GM12878 (cell line): Measurements from ENCODE around the gene KIF21A. TPM values are rescaled to one million over a fixed set of nuclear protein-coding genes. Genes with fewer than 3 reads are reported as not detected.

Source experiments
- ATAC-seq: fragments of 200-7000 bp; cut with Tn5 transposase; 3 replicates; pipeline ENCODE4 v1.9.1; 2020; ENCODE audit warnings: mild to moderate bottlenecking, moderate library complexity
- BruUV-seq: library from RNA; stranded (reverse); fragments of 400-500 nt; replicated peaks from 2 replicates; lab custom pipeline; 2021; lab: Mats Ljungman, UMichigan
- CTCF ChIA-PET: fragments of 300-600 bp; sonication (Branson Sonifier 250); formaldehyde crosslinking; extraction: SDS; loops from one replicate; lab custom pipeline; 2021; ENCODE audit warnings: inconsistent platforms; lab: Yijun Ruan, JAX
- POLR2A ChIA-PET: fragments of 350-600 bp; formaldehyde crosslinking; extraction: SDS; loops from one replicate; lab custom pipeline; 2021; ENCODE audit warnings: inconsistent platforms; lab: Charles Lee
- RAD21 ChIA-PET: fragments of 300-600 bp; sonication (Branson Sonifier 250); formaldehyde crosslinking; loops from one replicate; lab custom pipeline; 2023; ENCODE audit warnings: antibody characterized with exemption; ENCODE audit not compliant: unreplicated experiment; lab: Charles Lee
- SMC1A ChIA-PET: fragments of 300-600 bp; sonication (Branson Sonifier 250); formaldehyde crosslinking; loops from one replicate; lab custom pipeline; 2023; ENCODE audit not compliant: unreplicated experiment, uncharacterized antibody; lab: Charles Lee
- DNase-seq: peaks from one replicate; pipeline ENCODE4 v3.0.0-alpha.2; 2011; ENCODE audit warnings: low read depth, low spot score
- FAIRE-seq: peaks from 3 replicates; lab custom pipeline; 2011; peaks lifted over from hg19 to GRCh38; lab: Jason Lieb, UNC
- H2AFZ ChIP-seq: 2 replicates; pipeline ENCODE4 v1.6.0; 2011; ENCODE audit warnings: low read depth, low read length, control low read depth; ENCODE audit not compliant: control insufficient read depth
- H3K27ac ChIP-seq: 2 replicates; pipeline ENCODE4 v1.5.1; 2011; ENCODE audit warnings: control low read depth; ENCODE audit not compliant: control insufficient read depth, insufficient read depth
- H3K27me3 ChIP-seq, 2 experiments: replicated peaks in 1 of 2; 2 replicates each; pipeline versions ENCODE4 v1.6.0 to v1.6.1; 2011; ENCODE audit warnings: low read length in 1 of 2; ENCODE audit not compliant: control insufficient read depth in 2 of 2, insufficient read depth in 2 of 2
- H3K36me3 ChIP-seq, 2 experiments: 2 replicates each; pipeline ENCODE4 v1.5.1; 2011; ENCODE audit warnings: low read length in 1 of 2; ENCODE audit not compliant: control insufficient read depth in 2 of 2, insufficient read depth in 2 of 2
- H3K4me1 ChIP-seq: 2 replicates; pipeline ENCODE4 v1.6.1; 2011; ENCODE audit warnings: mild to moderate bottlenecking, low read length, moderate library complexity, mixed read lengths; ENCODE audit not compliant: control insufficient read depth, insufficient read depth
- H3K4me2 ChIP-seq: 2 replicates; pipeline ENCODE4 v1.6.0; 2011; ENCODE audit warnings: control low read depth; ENCODE audit not compliant: control insufficient read depth, insufficient read depth
- H3K4me3 ChIP-seq: fragments of 200-600 bp; sonication (generic); 2 replicates; pipeline ENCODE4 v1.5.1; 2016
- H3K79me2 ChIP-seq: 2 replicates; pipeline ENCODE4 v1.6.0; 2011; ENCODE audit warnings: low read length; ENCODE audit not compliant: control insufficient read depth, insufficient read depth
- H3K9ac ChIP-seq: 2 replicates; pipeline ENCODE4 v1.8.0; 2011; ENCODE audit warnings: low read length, control low read depth, mixed read lengths; ENCODE audit not compliant: control insufficient read depth, insufficient read depth
- H3K9me3 ChIP-seq: replicated peaks from 3 replicates; pipeline ENCODE4 v1.5.1; 2011; ENCODE audit warnings: mild to moderate bottlenecking, low read length; ENCODE audit not compliant: control insufficient read depth, insufficient read depth
- H4K20me1 ChIP-seq: 2 replicates; pipeline ENCODE4 v1.6.0; 2011; ENCODE audit not compliant: control insufficient read depth, insufficient read depth
- CBX3 ChIP-seq: fragments of 200-600 bp; sonication (generic); IDR thresholded peaks from 2 replicates; pipeline ENCODE4 v1.6.1; 2016; ENCODE audit warnings: low read depth, borderline replicate concordance
- E2F4 ChIP-seq: IDR thresholded peaks from 2 replicates; pipeline ENCODE4 v1.6.1; 2012; ENCODE audit warnings: low read depth, low read length, improper control_type of control experiment
- EGR1 ChIP-seq, 2 experiments: IDR thresholded peaks; 1 replicate in 1 of 2; 2 replicates in 1 of 2; pipeline ENCODE4 v1.6.1; 2011 to 2012; ENCODE audit warnings: low read depth in 2 of 2, low read length in 2 of 2, borderline replicate concordance in 1 of 2, mild to moderate bottlenecking in 1 of 2, moderate library complexity in 1 of 2
- IRF4 ChIP-seq: IDR thresholded peaks from 2 replicates; pipeline ENCODE4 v1.6.1; 2011; ENCODE audit warnings: low read depth, low read length
- MTA2 ChIP-seq: fragments of 450-650 bp; IDR thresholded peaks from 2 replicates; pipeline ENCODE4 v1.6.1; 2016; ENCODE audit warnings: low read depth, mild to moderate bottlenecking, moderate library complexity
- NR2C2 ChIP-seq: IDR thresholded peaks from 2 replicates; pipeline ENCODE4 v1.6.1; 2011; ENCODE audit warnings: borderline replicate concordance, low read depth; ENCODE audit not compliant: control insufficient read depth, insufficient read length
- RELB ChIP-seq: fragments of 450-650 bp; IDR thresholded peaks from 2 replicates; pipeline ENCODE4 v1.6.1; 2017; ENCODE audit warnings: low read depth, mild to moderate bottlenecking, moderate library complexity
- RUNX3 ChIP-seq: IDR thresholded peaks from 2 replicates; pipeline ENCODE4 v1.6.1; 2012; ENCODE audit warnings: low read length, inconsistent platforms
- SKIL ChIP-seq: fragments of 450-650 bp; IDR thresholded peaks from 2 replicates; pipeline ENCODE4 v1.6.1; 2017; ENCODE audit warnings: mild to moderate bottlenecking, low read depth, inconsistent platforms; ENCODE audit not compliant: poor library complexity, severe bottlenecking
- WGBS: methylation state at CpG from one replicate; pipeline ENCODE4 v1.1.6; 2016; ENCODE audit warnings: low lambda C conversion rate; ENCODE audit not compliant: insufficient replicate concordance, insufficient coverage; ENCODE audit errors: missing lambda C conversion rate; 5-methylcytosine and 5-hydroxymethylcytosine counted together
- in situ Hi-C: fragments of 300-500 bp; cut with MboI; formaldehyde crosslinking; loops from 9 replicates; pipeline ENCODE4 v1.14.3; 2018; ENCODE audit warnings: mixed read lengths
- intact Hi-C: fragments of 100-400 bp; cut with micrococcal nuclease; formaldehyde crosslinking; loops from one replicate; pipeline ENCODE4 v1.14.2; 2022; ENCODE audit not compliant: unreplicated experiment
- polyA plus RNA-seq, 11 experiments: library from polyadenylated mRNA; depleted of rRNA in 4 of 11; unstranded in 6 of 11; stranded (reverse) in 5 of 11; fragments of >200 nt; fragmentation: Nextera tagmentation in 4 of 11; fragmentation: Illumina TruSeq in 1 of 11; extraction: Ambion mirVana in 4 of 11; extraction: Trizol in 1 of 11; gene quantifications; 1 replicate in 1 of 11; 2 replicates in 10 of 11; pipeline versions ENCODE4 v1.2.1 to v1.2.3, GENCODE V29; 2011 to 2016; ENCODE audit warnings: inconsistent platforms in 2 of 11, missing spikeins in 2 of 11, low read depth in 1 of 11
- total RNA-seq, 4 experiments: library from RNA; depleted of rRNA in 3 of 4; stranded (reverse); fragments of >200 nt in 3 of 4; fragmentation: Illumina TruSeq in 1 of 4; extraction: Trizol in 1 of 4; gene quantifications; 2 replicates each; pipeline versions ENCODE4 v1.2.1 to v1.2.3, GENCODE V29; 2013 to 2021

The KIF21A gene
- total and polyA plus RNA-seq, 10 of the 15 experiments (the other 5 are each of a cell fraction or from before 2014, with no cell fraction given): 21.3 to 42.1 (median 24.5) TPM

- Histone ChIP-seq H3K9ac (no peak overlapping the region), H3K4me1 (no peaks in the 10 kb centered on the region), H4K20me1 (no peaks in the 10 kb centered on the region), H3K4me2 (no peak overlapping the region), H3K4me3 (no peak overlapping the region), H3K36me3 (no peaks in the 10 kb centered on the region), H3K9me3 (no peaks in the 10 kb centered on the region; the same call in 2 of the 3 replicates), H3K27me3 (no peaks in the 10 kb centered on the region), H3K79me2 (no peaks in the 10 kb centered on the region), H3K27ac (no peak overlapping the region), H2AFZ (no peak overlapping the region)
- BruUV-seq: no TSS peak
- WGBS: 64% methylated on average over 5 of the region's 5 CpGs
- TF ChIP-seq IRF4: no peak
- TF ChIP-seq E2F4: no peak
- no peak for TF ChIP-seq EGR1 (IDR thresholded peaks at IDR 0.05; ENCODE audit: borderline replicate concordance in 1 of 2, low read depth in 2 of 2, low read length in 2 of 2)
- TF ChIP-seq SKIL: no peak
- TF ChIP-seq CBX3: no peak
- no peak for TF ChIP-seq NR2C2
- TF ChIP-seq RUNX3: no peak
- TF ChIP-seq MTA2: no peak
- TF ChIP-seq RELB: no peak
- FAIRE-seq (no peak), ATAC-seq (no peak), DNase-seq (no peak)
- ChIA-PET POLR2A (no interaction called here), RAD21 (no interaction called here), CTCF (no interaction called here), SMC1A (interaction anchor here (0.9 kb wide), 1 partner anchor 11 kb away, joined by 3 read pairs; no protein-coding TSS in a partner anchor)
- in situ Hi-C loops (no loop called here), intact Hi-C loops (no loop called here)
Measured at GRCh38 chr12:39476894-39477293, 34.0 kb upstream of the KIF21A start.
